IMR-90 (cell line): ENCODE data around the gene ZNF346. TPM values are rescaled to one million over a fixed set of nuclear protein-coding genes. Genes with fewer than 3 reads are reported as not detected.

Experiments used
- ATAC-seq: fragments of 200-7000 bp; cut with Tn5 transposase; 2 replicates; pipeline ENCODE4 v1.9.1; 2020; ENCODE audit warnings: low read depth, mild to moderate bottlenecking, moderate library complexity
- BruUV-seq: library from RNA; stranded (reverse); fragments of 400-500 nt; replicated peaks from 2 replicates; lab custom pipeline; 2021; lab: Mats Ljungman, UMichigan
- CTCF ChIA-PET: fragments of 300-600 bp; formaldehyde crosslinking; extraction: SDS; loops from one replicate; lab custom pipeline; 2021; ENCODE audit warnings: antibody characterized with exemption; lab: Yijun Ruan, JAX
- POLR2A ChIA-PET: fragments of 300-600 bp; sonication (Branson Sonifier 250); formaldehyde crosslinking; loops from one replicate; lab custom pipeline; 2022; ENCODE audit warnings: antibody characterized with exemption; ENCODE audit not compliant: unreplicated experiment; lab: Charles Lee
- DNase-seq: peaks from one replicate; pipeline ENCODE4 v3.0.0; 2013
- H2AFZ ChIP-seq: replicated peaks from 2 replicates; pipeline ENCODE3; 2013; ENCODE audit warnings: low read length, mild to moderate bottlenecking; ENCODE audit not compliant: poor library complexity
- H2AK5ac ChIP-seq: 2 replicates; pipeline ENCODE4 v1.6.1; 2013; ENCODE audit warnings: low read depth, low read length, inconsistent platforms
- H2AK9ac ChIP-seq: replicated peaks from 2 replicates; pipeline ENCODE3; 2013; ENCODE audit warnings: mild to moderate bottlenecking, low read depth, low read length, moderate library complexity; ENCODE audit not compliant: poor library complexity
- H2BK120ac ChIP-seq: 2 replicates; pipeline ENCODE4 v1.6.1; 2013; ENCODE audit warnings: low read depth, low read length, inconsistent platforms
- H2BK15ac ChIP-seq: 3 replicates; pipeline ENCODE4 v1.6.1; 2013; ENCODE audit warnings: low read depth, low read length, inconsistent platforms
- H2BK20ac ChIP-seq: 2 replicates; pipeline ENCODE4 v1.6.1; 2013; ENCODE audit warnings: low read depth, mild to moderate bottlenecking, inconsistent platforms, low read length, moderate library complexity
- H2BK5ac ChIP-seq: 2 replicates; pipeline ENCODE4 v1.6.1; 2013; ENCODE audit warnings: mild to moderate bottlenecking, low read depth, low read length, inconsistent platforms; ENCODE audit not compliant: poor library complexity, severe bottlenecking
- H3K14ac ChIP-seq: replicated peaks from 2 replicates; pipeline ENCODE4 v1.6.1; 2013; ENCODE audit warnings: low read depth, low read length, inconsistent platforms
- H3K18ac ChIP-seq: 2 replicates; pipeline ENCODE4 v1.6.1; 2013; ENCODE audit warnings: low read depth, low read length, control low read depth
- H3K23ac ChIP-seq: 2 replicates; pipeline ENCODE4 v1.6.1; 2013; ENCODE audit warnings: low read depth, low read length, inconsistent platforms
- H3K27ac ChIP-seq: 2 replicates; pipeline ENCODE4 v1.5.1; 2013; ENCODE audit warnings: mild to moderate bottlenecking, control low read depth, low read length; ENCODE audit not compliant: insufficient read depth
- H3K27me3 ChIP-seq: 2 replicates; pipeline ENCODE4 v1.6.1; 2013; ENCODE audit warnings: low read length; ENCODE audit not compliant: control insufficient read depth, insufficient read depth
- H3K36me3 ChIP-seq: 2 replicates; pipeline ENCODE4 v1.6.1; 2013; ENCODE audit warnings: low read length, mixed read lengths; ENCODE audit not compliant: control insufficient read depth, insufficient read depth
- H3K4ac ChIP-seq: 2 replicates; pipeline ENCODE4 v1.6.1; 2013; ENCODE audit warnings: low read depth, low read length, inconsistent platforms
- H3K4me1 ChIP-seq: 2 replicates; pipeline ENCODE4 v1.6.1; 2013; ENCODE audit warnings: low read length, mixed read lengths; ENCODE audit not compliant: control insufficient read depth, insufficient read depth
- H3K4me2 ChIP-seq: 2 replicates; pipeline ENCODE4 v1.6.1; 2013; ENCODE audit warnings: low read depth, mild to moderate bottlenecking, control low read depth, low read length, moderate library complexity
- H3K4me3 ChIP-seq: 2 replicates; pipeline ENCODE4 v1.5.1; 2013; ENCODE audit warnings: low read depth, mild to moderate bottlenecking, control low read depth, low read length, moderate library complexity; ENCODE audit not compliant: insufficient read depth
- H3K56ac ChIP-seq: 2 replicates; pipeline ENCODE4 v1.6.1; 2013; ENCODE audit warnings: low read length, inconsistent platforms; ENCODE audit not compliant: insufficient read depth; ENCODE audit errors: extremely low read depth
- H3K79me1 ChIP-seq, 2 experiments: 2 replicates each; pipeline ENCODE4 v1.6.1; 2013; ENCODE audit warnings: low read length in 2 of 2, inconsistent platforms in 1 of 2, low read depth in 1 of 2
- H3K9ac ChIP-seq: 2 replicates; pipeline ENCODE4 v1.6.1; 2013; ENCODE audit warnings: low read depth, low read length, control low read depth
- H3K9me1 ChIP-seq: 2 replicates; pipeline ENCODE4 v1.6.1; 2013; ENCODE audit warnings: low read length, inconsistent platforms; ENCODE audit not compliant: insufficient read depth
- H3K9me3 ChIP-seq: 2 replicates; pipeline ENCODE4 v1.6.1; 2013; ENCODE audit warnings: low read length; ENCODE audit not compliant: control insufficient read depth, insufficient read depth
- H4K20me1 ChIP-seq: 2 replicates; pipeline ENCODE4 v1.6.1; 2013; ENCODE audit warnings: low read length, inconsistent platforms; ENCODE audit not compliant: insufficient read depth
- H4K5ac ChIP-seq: 2 replicates; pipeline ENCODE4 v1.6.1; 2013; ENCODE audit warnings: mild to moderate bottlenecking, low read depth, low read length, control low read depth
- H4K8ac ChIP-seq, 2 experiments: 2 replicates each; pipeline ENCODE4 v1.6.1; 2013; ENCODE audit warnings: low read depth in 2 of 2, low read length in 2 of 2, control low read depth in 1 of 2, inconsistent platforms in 1 of 2
- H4K91ac ChIP-seq: 2 replicates; pipeline ENCODE4 v1.6.1; 2013; ENCODE audit warnings: low read depth, low read length, inconsistent platforms; ENCODE audit not compliant: insufficient read depth
- NFE2L2 ChIP-seq: fragments of 150-350 bp; IDR thresholded peaks from 2 replicates; pipeline ENCODE4 v1.6.1; 2016; ENCODE audit warnings: low read depth, mild to moderate bottlenecking, low read length
- USF2 ChIP-seq: fragments of 150-350 bp; IDR thresholded peaks from 2 replicates; pipeline ENCODE4 v1.6.1; 2017; ENCODE audit warnings: mild to moderate bottlenecking, antibody characterized with exemption, low read length, low read depth
- WGBS, 2 experiments: methylation state at CpG; one replicate each; pipeline versions ENCODE4 v1.1.5 to v1.1.7; 2013; ENCODE audit warnings: missing lambda C conversion rate in 2 of 2; ENCODE audit not compliant: insufficient read length in 1 of 2; ENCODE audit errors: extremely low coverage in 2 of 2; 5-methylcytosine and 5-hydroxymethylcytosine counted together
- dilution Hi-C: fragments of 300-500 bp; cut with HindIII; formaldehyde crosslinking; loops from one replicate; pipeline ENCODE4 v1.14.3; 2018; ENCODE audit warnings: low sequenced_read_pairs; ENCODE audit not compliant: unreplicated experiment
- in situ Hi-C: fragments of 300-500 bp; cut with MboI; formaldehyde crosslinking; loops from 3 replicates; pipeline ENCODE4 v1.14.3; 2019; ENCODE audit warnings: low sequenced_read_pairs, inconsistent platforms, mixed read lengths
- intact Hi-C: fragments of 100-400 bp; cut with micrococcal nuclease; formaldehyde crosslinking; loops from 2 replicates; pipeline ENCODE4 v1.10.0; 2022
- polyA plus RNA-seq, 3 experiments: library from polyadenylated mRNA; depleted of rRNA; stranded (reverse); fragments of >200 nt; gene quantifications; 2 replicates each; pipeline ENCODE4 v1.2.3, GENCODE V29; 2012; ENCODE audit warnings: low replicate concordance in 1 of 3
- total RNA-seq: library from RNA; depleted of rRNA; stranded (reverse); fragments of >200 nt; gene quantifications from 2 replicates; pipeline ENCODE4 v1.2.3, GENCODE V29; 2012

Gene ZNF346
- total and polyA plus RNA-seq, 2 of the 4 experiments (the other 2 are of a cell fraction), result 15.1 to 17.0 TPM

GRCh38 chr5:177116631-177117373, 94.3 kb downstream of the ZNF346 start:
- in situ Hi-C loops, result no loop called here
- no peak overlapping the region for H3K56ac ChIP-seq
- WGBS, 2 experiments, result 35% methylated on average over 21 of the region's 49 CpGs; no CpG with 5 or more reads in 1 of the 2 experiments
- no peak overlapping the region for H3K4me3 ChIP-seq
- no peaks in the 10 kb centered on the region for H4K20me1 ChIP-seq
- TF ChIP-seq USF2 (peak; percentile 90), NFE2L2 (no peak)
- peak overlapping the region; percentile 79 for H4K91ac ChIP-seq
- no peak overlapping the region; the same call in 1 of the 2 replicates for H2BK20ac ChIP-seq
- no peak overlapping the region for H2BK120ac ChIP-seq
- H3K4ac ChIP-seq, result peak overlapping the region; percentile 69
- H2AK9ac ChIP-seq, result peak overlapping the region; percentile 94
- H2AFZ ChIP-seq, result peak overlapping the region; percentile 90
- ChIA-PET POLR2A (no interaction called here), CTCF (no interaction called here)
- peak overlapping the region; percentile 31; the same call in 1 of the 2 replicates for H3K23ac ChIP-seq
- H3K4me1 ChIP-seq, result no peaks in the 10 kb centered on the region; the same call in 1 of the 2 replicates
- no peaks in the 10 kb centered on the region for H3K9me3 ChIP-seq
- no peak overlapping the region for H3K4me2 ChIP-seq
- no TSS peak for BruUV-seq
- intact Hi-C loops, result loop anchor here (2.0 to 10.0 kb wide), 2 partner anchors 16 to 158 kb away; partner anchors contain the start of gene NSD1
- peak overlapping the region; percentile 26 for H4K5ac ChIP-seq
- dilution Hi-C loops, result no loop called here
- H3K14ac ChIP-seq, result peak overlapping the region; percentile 58; the same call in 1 of the 2 replicates
- peak overlapping the region; percentile 48; the same call in 1 of the 2 replicates for H2AK5ac ChIP-seq
- no peak overlapping the region for H2BK15ac ChIP-seq
- peaks cover 6% of the 10 kb centered on the region; the same call in 1 of the 2 replicates for H3K9me1 ChIP-seq
- H3K27ac ChIP-seq, result no peak overlapping the region
- ATAC-seq, result peak; percentile 72
- H3K79me1 ChIP-seq, result no peaks in the 10 kb centered on the region
- H3K9ac ChIP-seq, result no peak overlapping the region
- H4K8ac ChIP-seq, result peak overlapping the region; percentile 89 to 91
- DNase-seq, result peak; percentile 53
- H2BK5ac ChIP-seq, result no peak overlapping the region
- H3K18ac ChIP-seq, result no peak overlapping the region
- H3K36me3 ChIP-seq, result no peaks in the 10 kb centered on the region
- H3K27me3 ChIP-seq, result no peaks in the 10 kb centered on the region
